Activated T-cell treated with anti-CD3 and anti-CD28 coated beads for 48 hours (primary cell): ENCODE data around the gene ZNF823.
"Not testable (repeated sequence)": the region's sequence is repeated elsewhere in the genome, so short reads cannot be mapped to it uniquely, and the experiment has no call there.

Source experiments
- DNase-seq: peaks from one replicate; pipeline ENCODE4 v3.0.0-alpha.2; 2020; ENCODE audit warnings: low read depth

Gene ZNF823

DNA sequence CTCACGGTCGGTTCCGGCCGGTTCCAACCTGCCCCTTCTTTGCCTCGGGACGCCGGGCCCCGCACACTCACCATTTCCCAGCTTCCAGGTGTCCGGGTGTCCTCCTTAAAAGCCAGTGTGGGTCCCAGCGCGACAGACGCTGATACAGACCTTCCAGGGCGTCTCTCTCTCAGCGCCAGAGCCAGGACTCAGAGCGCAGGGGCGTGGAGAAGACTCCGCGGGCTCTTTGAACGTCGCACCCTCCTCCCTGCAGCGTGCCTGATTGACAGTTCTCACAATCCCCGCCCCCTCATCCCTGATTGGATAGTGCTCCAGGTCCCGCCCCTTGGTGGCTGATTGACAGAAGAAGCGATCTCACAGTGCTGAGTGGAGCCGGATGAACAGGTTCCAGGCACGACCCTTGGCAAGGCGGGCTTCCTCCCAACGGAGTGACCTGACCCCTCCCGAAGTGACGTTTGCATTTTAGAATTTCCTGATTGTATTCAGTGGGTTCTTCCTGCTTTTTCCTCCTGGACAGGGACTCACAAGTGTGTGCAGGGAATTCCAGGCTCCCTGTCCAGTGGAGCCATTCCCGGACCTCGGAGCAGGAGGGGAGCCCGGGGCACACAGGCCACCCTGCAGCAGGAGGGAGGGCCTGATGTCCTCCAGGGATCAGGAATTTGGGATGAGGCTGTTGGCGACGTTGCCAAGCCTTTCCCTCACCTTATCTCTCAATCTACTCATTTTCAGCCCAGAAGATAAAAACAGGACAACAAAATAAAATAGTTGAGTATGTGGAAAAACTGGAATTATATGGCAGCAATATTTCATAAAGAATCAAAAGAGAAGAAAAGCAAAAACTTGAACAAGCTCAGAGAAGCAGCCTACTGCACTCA, at the start of gene ZNF823:
Gene ZNF823, minus strand, starts transcription at position 201 of the 875 bp plus-strand sequence. Its CDS starts 127 bp downstream, at position 74.
- peak; percentile 96 for DNase-seq

DNA sequence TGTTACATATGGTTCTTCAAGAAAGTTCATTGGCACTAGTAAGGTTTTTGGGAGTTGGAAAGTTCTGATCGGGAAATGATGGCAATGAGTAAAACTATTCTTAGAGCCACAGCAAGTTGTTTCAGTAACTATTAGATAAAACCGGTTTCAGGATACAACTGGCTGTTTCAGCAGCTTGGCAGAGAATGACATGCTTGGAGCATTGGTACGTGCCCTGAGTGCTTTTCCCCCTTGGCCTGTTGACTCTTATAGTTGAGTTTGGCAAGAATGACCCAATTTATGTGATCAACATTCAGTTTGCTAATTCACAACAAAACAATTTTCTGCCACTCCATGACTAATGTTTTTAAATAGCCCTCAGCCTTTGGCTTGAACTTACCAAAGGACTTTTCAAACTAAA, 48.8 kb upstream of the ZNF823 start:
- no peak for DNase-seq

DNA sequence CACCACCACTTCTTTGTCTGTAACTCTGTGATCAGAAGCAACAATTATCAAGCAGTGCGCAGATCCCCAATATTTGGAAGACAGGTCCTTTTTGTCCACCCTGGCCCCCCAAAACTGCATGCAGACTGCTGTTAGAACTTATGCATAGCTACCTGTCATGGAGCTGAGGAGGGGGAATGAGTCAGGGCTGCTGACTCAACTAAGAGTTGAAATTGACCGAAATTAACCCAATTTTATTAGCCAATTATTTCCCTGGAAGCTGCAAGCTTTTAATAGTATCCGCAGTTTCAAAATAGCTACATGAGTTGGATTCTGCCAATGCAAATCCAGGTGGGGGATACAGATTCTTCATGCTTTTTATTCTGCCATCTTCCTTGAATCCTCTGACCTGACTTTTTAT, 45.6 kb upstream of the ZNF823 start:
- DNase-seq, result no peak

- DNase-seq, result no peak
These were observed 45.0 kb upstream of the ZNF823 start for GRCh38 chr19:11783767-11784166.

GRCh38 chr19:11781295-11782057, 42.7 kb upstream of the ZNF823 start:
- DNase-seq, result no peak

DNA sequence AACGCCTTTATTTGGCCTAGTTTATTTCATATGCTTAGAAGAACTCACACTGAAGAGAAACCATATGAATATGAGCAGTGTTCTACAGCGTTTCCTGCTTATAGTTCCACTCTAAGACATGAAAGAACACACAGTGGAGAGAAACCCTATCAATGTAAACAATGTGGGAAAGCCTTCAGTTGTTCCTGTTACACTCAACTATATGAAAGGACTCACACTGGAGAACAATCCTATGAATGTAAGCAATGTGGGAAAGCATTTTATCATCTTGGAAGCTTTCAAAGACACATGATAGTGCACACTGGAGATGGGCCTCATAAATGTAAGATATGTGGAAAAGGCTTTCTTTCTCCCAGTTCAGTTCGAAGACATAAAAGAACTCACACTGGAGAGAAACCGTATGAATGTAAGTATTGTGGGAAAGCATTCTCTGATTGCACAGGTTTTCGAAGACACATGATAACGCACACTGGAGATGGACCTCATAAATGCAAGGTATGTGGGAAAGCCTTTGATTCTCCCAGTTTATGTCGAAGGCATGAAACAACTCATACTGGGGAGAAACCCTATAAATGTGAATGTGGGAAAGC, 41.8 kb upstream of the ZNF823 start:
- no peak for DNase-seq

DNA sequence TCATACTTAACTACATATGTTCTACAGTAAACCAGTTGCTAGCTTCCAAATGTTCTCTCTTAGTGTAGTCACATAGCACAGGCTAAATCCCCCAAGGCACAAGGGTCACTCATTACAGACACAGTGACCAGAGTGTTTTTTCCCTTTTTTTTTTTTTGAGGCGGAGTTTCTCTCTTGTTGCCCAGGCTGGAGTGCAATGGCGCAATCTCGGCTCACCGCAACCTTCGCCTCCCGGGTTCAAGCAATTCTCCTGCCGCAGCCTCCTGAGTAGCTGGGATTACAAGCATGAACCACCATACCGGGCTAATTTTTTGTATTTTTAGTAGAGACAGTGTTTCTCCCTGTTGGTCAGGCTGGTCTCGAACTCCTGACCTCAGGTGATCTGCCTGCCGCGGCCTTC, 37.9 kb upstream of the ZNF823 start:
- not testable (repeated sequence) for DNase-seq

- DNase-seq, result not testable (repeated sequence)
These were observed 32.8 kb upstream of the ZNF823 start for GRCh38 chr19:11771520-11771919.

DNA sequence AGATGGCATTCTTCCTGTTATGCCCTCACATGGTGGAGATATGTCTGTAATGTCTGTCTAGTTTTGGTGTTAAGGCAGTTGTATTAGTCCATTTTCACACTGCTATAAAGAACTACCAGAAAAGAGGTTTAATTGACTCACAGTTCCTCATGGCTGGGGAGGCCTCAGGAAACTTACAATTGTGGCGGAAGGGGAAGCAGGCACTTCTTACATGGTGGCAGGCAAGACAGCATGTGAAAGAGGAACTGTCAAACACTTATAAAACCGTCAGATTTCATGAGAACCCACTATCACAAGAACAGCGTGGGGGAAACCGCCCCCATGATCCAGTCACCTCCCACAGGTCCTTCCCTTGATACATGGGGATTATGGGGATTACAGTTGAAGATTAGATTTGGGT, 31.2 kb upstream of the ZNF823 start:
- no peak for DNase-seq

DNA sequence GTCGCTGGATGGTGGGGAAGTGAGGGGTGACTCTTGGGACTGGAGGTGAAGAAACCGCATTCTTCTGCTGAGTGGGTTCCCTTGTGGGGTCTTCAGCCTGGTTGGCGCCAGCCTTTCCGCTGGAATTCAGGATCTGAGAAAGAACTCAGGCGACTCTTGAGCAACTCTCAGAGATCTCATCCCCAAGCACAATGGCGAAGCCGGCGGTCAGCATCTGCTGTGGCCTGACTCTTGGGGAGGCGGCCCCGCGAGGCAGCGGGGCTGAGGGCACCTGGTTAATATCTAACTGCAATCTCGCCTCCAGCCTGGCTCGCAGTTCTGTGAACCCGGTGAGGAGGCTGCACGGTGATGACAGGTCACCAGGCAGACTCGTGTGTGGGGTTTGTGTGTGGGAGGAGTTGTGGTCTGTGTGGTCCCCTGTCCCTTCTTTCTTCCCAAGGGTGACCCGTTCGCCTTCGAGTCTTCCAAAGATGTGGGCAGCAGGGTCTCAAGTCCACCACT, 28.9 kb upstream of the ZNF823 start:
- peak; percentile 13 for DNase-seq

DNA sequence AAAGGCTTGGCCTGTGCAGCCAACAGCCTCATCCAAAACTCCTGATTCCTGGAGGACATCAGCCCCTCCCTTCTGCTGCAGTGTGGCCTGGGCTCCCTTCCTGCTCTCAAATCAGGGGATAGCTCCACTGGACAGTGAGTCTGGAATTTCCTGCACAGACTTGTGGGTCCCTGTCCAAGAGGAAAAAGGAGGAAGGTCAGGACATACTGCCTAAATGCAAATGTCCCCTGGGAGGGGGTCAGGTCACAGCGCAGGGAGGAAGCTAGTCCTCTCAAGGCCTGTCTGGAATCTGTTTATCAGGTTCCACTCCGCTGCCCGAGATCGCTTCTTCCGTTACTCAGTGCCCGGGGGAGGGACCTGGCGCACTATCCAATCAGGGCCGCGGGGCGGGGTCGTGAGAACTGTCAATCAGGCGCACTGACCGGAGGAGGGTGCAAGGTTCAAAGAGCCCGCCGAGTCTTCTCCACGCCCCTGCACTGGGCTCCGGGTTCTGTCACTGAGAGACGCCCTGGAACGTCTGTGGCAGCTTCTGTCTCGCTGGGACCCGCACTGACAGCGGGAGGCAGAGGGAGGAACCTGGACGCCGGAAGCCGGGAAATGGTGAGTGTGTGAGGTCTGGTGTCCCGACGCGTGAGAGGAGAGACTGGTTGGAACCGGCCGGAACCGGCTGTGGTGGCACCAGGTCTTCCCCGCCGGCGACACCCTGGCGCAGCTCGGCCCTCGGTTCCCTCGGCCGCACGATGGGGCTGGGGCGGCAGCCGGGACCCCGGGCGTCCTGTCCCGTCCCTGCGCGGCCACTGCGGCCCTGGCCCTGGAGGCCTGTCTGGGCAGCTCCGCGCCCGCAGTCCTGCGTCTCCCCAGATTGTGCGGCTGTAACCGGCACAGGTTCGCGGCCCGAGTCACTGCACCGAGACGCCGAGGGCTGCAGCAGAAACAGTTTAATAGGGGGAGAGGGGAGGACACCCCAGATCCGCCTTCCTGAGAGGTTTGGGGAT, 28.1 kb upstream of the ZNF823 start, which contains the start of gene ZNF441:
Gene ZNF441, plus strand, starts transcription at position 404 of the 995 bp plus-strand sequence. Its CDS starts 194 bp downstream, at position 598.
- DNase-seq, result peak; percentile 93

GRCh38 chr19:11763611-11764010, 24.9 kb upstream of the ZNF823 start:
- no peak for DNase-seq

GRCh38 chr19:11763117-11763516, 24.4 kb upstream of the ZNF823 start:
- DNase-seq, result no peak

DNA sequence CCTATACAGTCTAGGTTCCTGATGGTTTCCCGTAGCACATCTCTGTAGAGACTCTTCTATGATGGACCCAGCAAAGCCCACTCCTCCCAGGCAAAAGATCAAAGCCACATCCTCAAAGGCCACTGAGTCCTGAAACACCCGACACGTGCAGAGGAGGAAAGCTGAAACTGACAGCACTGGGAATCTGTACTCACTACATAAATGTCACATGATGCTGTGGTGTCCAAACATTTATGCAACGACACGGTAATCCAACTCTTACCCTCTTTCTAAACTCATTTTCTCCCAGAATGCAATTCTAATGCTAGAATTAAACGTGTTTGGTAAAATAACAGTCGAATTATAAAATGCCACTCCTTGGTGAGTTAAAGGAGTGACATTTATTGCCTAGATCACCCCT, 21.1 kb upstream of the ZNF823 start:
- no peak for DNase-seq

DNA sequence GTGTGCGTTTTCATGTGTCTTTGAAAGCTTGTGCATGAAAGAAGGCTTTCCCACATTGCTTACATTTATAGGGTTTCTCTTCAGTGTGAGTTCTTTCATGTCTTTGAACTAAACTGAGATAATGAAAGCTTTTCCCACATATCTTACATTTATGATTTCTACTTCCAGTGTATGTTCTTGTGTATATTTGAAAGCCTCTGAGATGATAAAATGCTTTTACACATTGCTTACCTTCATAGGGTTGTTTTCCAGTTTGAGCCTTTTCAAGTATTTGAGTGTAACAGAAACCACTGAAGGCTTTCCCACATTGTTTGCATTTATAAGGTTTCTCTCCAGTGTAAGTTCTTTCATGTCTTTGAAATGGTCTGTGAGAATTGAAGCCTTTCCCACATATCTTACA, 18.2 kb upstream of the ZNF823 start:
- no peak for DNase-seq

GRCh38 chr19:11754663-11755062, 15.9 kb upstream of the ZNF823 start:
- no peak for DNase-seq

DNA sequence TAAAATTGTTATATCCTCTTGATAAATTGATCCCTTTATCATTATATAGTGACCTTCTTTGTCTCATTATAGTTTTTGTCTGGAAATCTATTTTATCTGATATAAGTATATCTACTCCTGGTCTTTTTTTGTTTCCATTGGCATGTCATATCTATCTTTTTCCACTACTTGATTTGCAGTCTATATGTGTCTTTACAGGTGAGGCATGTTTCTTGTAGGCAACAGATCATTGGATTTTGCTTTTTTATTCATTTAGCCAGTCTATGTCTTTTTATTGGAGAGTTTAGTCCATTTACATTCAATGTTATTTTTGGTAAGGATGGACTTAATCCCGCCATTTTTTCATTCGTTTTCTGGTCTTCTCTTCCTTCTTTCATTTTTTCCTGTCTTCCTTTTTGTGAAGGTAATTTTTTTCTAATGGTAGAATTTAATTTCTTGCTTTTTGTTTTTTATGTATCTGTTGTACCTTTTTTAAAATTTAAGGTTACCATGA, 13.5 kb upstream of the ZNF823 start:
- no peak for DNase-seq

- DNase-seq, result no peak
These were observed 11.0 kb upstream of the ZNF823 start for GRCh38 chr19:11749751-11750150.

DNA sequence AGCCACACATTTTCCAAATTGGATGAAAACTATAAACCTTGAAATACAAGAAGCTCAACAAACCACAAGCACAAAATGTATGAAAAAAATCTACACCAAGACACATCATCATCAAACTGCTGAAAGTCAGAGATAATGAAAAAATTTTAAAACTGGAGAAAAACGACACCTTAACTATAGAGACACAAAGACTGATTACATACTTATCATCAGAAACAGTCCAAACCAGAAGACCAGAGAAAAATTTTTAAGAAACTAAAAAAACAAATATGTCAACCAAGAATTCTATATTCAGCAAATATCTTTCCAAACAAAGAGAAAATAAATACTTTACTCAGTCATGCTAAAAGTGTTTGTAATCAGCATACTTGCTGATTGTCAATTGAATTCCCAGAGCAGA, 8.5 kb upstream of the ZNF823 start:
- DNase-seq, result no peak

GRCh38 chr19:11745869-11746268, 7.1 kb upstream of the ZNF823 start:
- no peak for DNase-seq
